ENCODE data around the gene ADGRF1. TPM values are rescaled to one million over a fixed set of nuclear protein-coding genes. Genes with fewer than 3 reads are reported as not detected.

ADGRF1 gene
- total and polyA plus RNA-seq, 2 donors (not counting 3 experiments of a cell fraction or from before 2014, with no cell fraction given): not detected

DNA sequence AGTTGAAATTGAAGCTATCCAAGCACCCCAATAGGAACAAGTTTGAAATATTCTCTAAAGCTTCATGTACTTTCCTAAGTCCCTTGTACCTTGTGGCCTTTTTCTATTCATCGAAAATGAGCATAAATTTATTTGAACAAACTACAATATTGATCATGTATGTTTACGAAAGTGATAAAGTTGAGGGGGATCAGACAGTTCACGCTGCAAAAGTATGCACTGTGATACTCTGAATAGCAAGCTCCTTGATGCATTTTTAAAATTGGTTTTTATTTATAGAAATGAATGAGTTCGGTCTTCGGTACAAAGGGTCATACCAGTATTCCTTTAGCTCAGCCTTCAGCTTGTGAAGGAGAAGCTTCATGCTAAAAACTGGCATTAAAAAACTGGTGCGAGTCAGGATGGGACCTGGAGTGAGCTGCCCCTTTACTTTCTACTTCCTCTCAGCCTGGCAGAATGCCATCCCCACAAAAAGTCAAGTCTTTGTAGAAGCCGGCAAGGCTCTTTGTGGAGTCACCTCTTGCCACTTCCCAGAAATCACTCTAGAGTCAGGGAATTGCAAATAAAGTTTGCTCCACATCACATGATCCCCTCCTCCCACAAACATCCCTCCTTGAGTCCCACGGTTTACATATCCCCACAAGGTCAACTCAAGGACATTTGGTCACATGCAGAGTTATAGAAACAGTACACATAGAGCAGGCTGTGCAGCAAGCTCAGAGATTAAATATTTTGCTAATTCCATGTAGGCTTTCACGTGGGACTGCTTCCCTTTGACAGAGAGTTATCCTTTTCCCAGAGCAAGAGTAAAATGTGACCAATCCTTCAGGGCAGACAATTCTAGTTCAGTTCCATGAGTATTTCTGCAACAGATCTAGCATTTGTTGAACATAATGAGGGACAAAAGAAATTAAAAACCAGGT lies 34.6 kb upstream of the ADGRF1 start:
- Histone ChIP-seq H3K4me2 (ENCODE audit: insufficient read depth, low read length) (no peak overlapping the region), H3K9me1 (replicated peaks; ENCODE audit: control insufficient read depth, extremely low read depth, insufficient read depth, low read length) (no peaks in the 10 kb centered on the region), H3K9me3 (replicated peaks; ENCODE audit: control insufficient read depth, insufficient read depth, low read length) (no peaks in the 10 kb centered on the region), H3K9ac (replicated peaks; ENCODE audit: extremely low read depth, insufficient read depth, low read length) (no peak overlapping the region), H3K27me3 (ENCODE audit: control insufficient read depth in 2 of 2, insufficient read depth in 2 of 2, low read length in 2 of 2) (peaks cover 10 to 15% of the 10 kb centered on the region in 2 experiments), H3K4me3 (replicated peaks in 1 of 3; ENCODE audit: insufficient read depth in 1 of 3, low read depth in 1 of 3, low read length in 3 of 3) (no peak overlapping the region), H4K20me1 (replicated peaks; ENCODE audit: control insufficient read depth, extremely low read depth, insufficient read depth, low read length) (no peaks in the 10 kb centered on the region), H2AFZ (ENCODE audit: low read depth, low read length) (no peak overlapping the region), H3K79me2 (ENCODE audit: control insufficient read depth, insufficient read depth, low read length) (no peaks in the 10 kb centered on the region), H3K4me1 (ENCODE audit: control insufficient read depth, extremely low read depth, insufficient read depth, low read length) (no peaks in the 10 kb centered on the region), H3K27ac (ENCODE audit: insufficient read depth, low read depth, low read length) (no peak overlapping the region), H3K36me3 (ENCODE audit: control insufficient read depth in 2 of 2, extremely low read depth in 1 of 2, insufficient read depth in 2 of 2, low read length in 2 of 2) (no peaks in the 10 kb centered on the region)
- CTCF ChIA-PET: interaction anchor here (1.0 to 1.7 kb wide), 3 partner anchors 11 to 228 kb away, joined by 3 to 4 read pairs (median 4); no protein-coding TSS in a partner anchor
- no peak for FAIRE-seq
- no TSS peak for BruUV-seq (replicated peaks)
- no peak for DNase-seq (ENCODE audit: low read depth, low spot score)
- TF ChIP-seq, protein P1, sequence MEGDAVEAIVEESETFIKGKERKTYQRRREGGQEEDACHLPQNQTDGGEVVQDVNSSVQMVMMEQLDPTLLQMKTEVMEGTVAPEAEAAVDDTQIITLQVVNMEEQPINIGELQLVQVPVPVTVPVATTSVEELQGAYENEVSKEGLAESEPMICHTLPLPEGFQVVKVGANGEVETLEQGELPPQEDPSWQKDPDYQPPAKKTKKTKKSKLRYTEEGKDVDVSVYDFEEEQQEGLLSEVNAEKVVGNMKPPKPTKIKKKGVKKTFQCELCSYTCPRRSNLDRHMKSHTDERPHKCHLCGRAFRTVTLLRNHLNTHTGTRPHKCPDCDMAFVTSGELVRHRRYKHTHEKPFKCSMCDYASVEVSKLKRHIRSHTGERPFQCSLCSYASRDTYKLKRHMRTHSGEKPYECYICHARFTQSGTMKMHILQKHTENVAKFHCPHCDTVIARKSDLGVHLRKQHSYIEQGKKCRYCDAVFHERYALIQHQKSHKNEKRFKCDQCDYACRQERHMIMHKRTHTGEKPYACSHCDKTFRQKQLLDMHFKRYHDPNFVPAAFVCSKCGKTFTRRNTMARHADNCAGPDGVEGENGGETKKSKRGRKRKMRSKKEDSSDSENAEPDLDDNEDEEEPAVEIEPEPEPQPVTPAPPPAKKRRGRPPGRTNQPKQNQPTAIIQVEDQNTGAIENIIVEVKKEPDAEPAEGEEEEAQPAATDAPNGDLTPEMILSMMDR (IDR thresholded peaks at IDR 0.05; ENCODE audit: extremely low read depth in 1 of 2, insufficient read depth in 1 of 2, low read depth in 1 of 2, low read length in 2 of 2): no peak
- TF ChIP-seq JUN (IDR thresholded peaks at IDR 0.05; ENCODE audit: borderline replicate concordance, insufficient read depth, insufficient read length, low read depth) (no peak), FOS (IDR thresholded peaks at IDR 0.05; ENCODE audit: borderline replicate concordance, insufficient read depth, low read length) (no peak), MYC (IDR thresholded peaks at IDR 0.05; ENCODE audit: low read depth, low read length) (no peak), POLR2AphosphoS5 (IDR thresholded peaks at IDR 0.05; ENCODE audit: insufficient read depth, low read depth, low read length) (no peak), POLR2A (IDR thresholded peaks at IDR 0.05; ENCODE audit: low read depth, low read length) (no peak), EZH2 (IDR thresholded peaks at IDR 0.05; ENCODE audit: borderline replicate concordance, low read depth, low read length, severe bottlenecking) (no peak), GATA2 (IDR thresholded peaks at IDR 0.05; ENCODE audit: insufficient read depth, insufficient read length, low read depth, low read length) (no peak)
- TF ChIP-seq, protein P2, sequence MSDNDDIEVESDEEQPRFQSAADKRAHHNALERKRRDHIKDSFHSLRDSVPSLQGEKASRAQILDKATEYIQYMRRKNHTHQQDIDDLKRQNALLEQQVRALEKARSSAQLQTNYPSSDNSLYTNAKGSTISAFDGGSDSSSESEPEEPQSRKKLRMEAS (IDR thresholded peaks at IDR 0.05; ENCODE audit: insufficient read depth, insufficient read length): no peak
- dilution Hi-C loops (cut with MboI; ENCODE audit: extremely low pct_ligation_motif_present, low sequenced_read_pairs): loop anchor here (25.0 kb wide), 1 partner anchor 161 kb away; no protein-coding TSS in a partner anchor
- intact Hi-C loops (cut with micrococcal nuclease): no loop called here
- POLR2A ChIA-PET: interaction anchor here (0.6 kb wide), 1 partner anchor 66 kb away, joined by 3 read pairs; no protein-coding TSS in a partner anchor
